Activated CD4-positive, alpha-beta T cell treated with anti-CD3 and anti-CD28 coated beads, Interleukin-2, amount 50 U/mL, for 48 hours (primary cell): ENCODE data around the gene NGDN.

Source experiments
- DNase-seq, 2 experiments: peaks; one replicate each; pipeline ENCODE4 v3.0.0-alpha.2; 2020

Gene NGDN

DNA sequence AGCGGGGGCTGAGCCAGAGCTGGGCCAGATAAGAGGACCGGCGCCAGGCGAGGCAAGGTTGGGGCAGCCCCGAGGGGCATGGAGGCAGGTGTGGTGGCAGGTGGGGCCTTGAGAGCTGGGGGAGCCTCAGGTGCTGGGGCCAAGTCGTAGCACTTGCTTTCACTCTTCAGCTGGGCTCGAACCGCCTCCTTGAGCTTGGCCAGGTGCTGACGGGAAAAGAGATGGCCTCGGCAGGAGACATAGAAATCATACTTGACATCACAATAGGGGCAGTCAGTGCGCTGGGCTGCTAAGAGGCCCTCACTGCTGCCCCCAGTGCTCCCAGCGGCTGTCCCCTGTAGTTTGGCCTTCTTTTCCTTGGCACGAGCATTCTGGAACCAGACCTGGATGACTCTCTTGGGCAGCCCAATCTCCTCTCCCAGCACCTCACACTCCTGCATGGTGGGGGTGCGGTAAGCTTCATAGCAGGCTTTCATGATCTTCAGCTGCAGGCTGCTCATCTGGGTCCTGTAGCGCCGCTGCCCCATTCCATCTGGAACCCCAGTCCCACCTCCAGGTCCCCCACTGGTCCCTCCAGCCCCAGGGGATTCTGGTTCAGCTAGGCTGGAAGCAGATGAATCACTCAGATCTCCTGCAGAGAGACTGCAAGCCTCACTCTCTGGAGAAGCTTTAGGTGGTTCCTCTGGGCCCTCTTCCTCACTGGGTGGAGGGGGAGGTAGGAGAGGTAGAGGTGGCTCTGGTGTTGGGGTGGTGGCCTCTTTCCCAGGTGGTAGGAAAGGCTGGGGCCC, 53.9 kb downstream of the NGDN start:
- DNase-seq, result no peak

DNA sequence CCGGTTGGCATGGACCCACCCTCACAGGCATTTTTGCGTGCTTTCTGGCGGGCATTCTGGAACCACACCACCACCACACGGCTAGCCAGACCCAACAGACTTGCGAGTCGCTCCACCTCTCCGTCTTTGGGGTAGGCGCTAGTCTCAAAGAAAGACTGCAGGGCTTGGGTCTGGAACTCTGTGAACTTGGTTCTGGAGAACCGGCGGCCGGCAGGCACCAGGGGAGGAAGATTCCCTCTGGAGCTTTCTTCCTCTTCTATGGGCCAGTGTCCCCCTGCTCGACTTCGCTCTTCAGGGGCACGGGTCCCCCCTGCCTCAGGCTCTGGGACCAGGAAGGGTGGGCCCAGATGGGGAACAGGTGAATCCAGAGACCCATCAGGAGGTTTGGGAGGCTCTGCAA, 55.5 kb downstream of the NGDN start:
- DNase-seq, result no peak

- no peak for DNase-seq
Measured at GRCh38 chr14:23525611-23526010, 56.1 kb downstream of the NGDN start.
